ENCODE measurements around the gene POC1A.

The POC1A gene

GRCh38 chr3:52154135-52155094, at the start of gene POC1A:
Gene POC1A (minus strand): TSS chr3:52154423. CDS start chr3:52154372, 51 bp downstream.
- TF ChIP-seq CTCF (IDR thresholded peaks at IDR 0.05; ENCODE audit: borderline replicate concordance, control extremely low read depth, extremely low read depth, insufficient read depth, missing control alignments): no peak
- DNase-seq (ENCODE audit: low spot score): peak; percentile 94
- in situ Hi-C loops (cut with MboI; ENCODE audit: low sequenced_read_pairs, unreplicated experiment): no loop called here

- in situ Hi-C loops (cut with MboI; ENCODE audit: low sequenced_read_pairs, unreplicated experiment): no loop called here
- DNase-seq (ENCODE audit: low spot score): no peak
Observed at GRCh38 chr3:52203701-52204100, 49.5 kb upstream of the POC1A start.

GRCh38 chr3:52202384-52203077, 48.3 kb upstream of the POC1A start:
- no peak for DNase-seq (ENCODE audit: low spot score)
- in situ Hi-C loops (cut with MboI; ENCODE audit: low sequenced_read_pairs, unreplicated experiment): no loop called here

More at GRCh38 chr3:52203701-52204100, 49.5 kb upstream of the POC1A start:
- TF ChIP-seq CTCF (IDR thresholded peaks at IDR 0.05; ENCODE audit: borderline replicate concordance, control extremely low read depth, extremely low read depth, insufficient read depth, missing control alignments): no peak

GRCh38 chr3:52200981-52201679, 46.9 kb upstream of the POC1A start:
- no peak for TF ChIP-seq CTCF (IDR thresholded peaks at IDR 0.05; ENCODE audit: borderline replicate concordance, control extremely low read depth, extremely low read depth, insufficient read depth, missing control alignments)
- in situ Hi-C loops (cut with MboI; ENCODE audit: low sequenced_read_pairs, unreplicated experiment): no loop called here

More at GRCh38 chr3:52202384-52203077, 48.3 kb upstream of the POC1A start:
- no peak for TF ChIP-seq CTCF (IDR thresholded peaks at IDR 0.05; ENCODE audit: borderline replicate concordance, control extremely low read depth, extremely low read depth, insufficient read depth, missing control alignments)

GRCh38 chr3:52198643-52199608, 44.7 kb upstream of the POC1A start:
- DNase-seq (ENCODE audit: low spot score): no peak
- in situ Hi-C loops (cut with MboI; ENCODE audit: low sequenced_read_pairs, unreplicated experiment): no loop called here
- TF ChIP-seq CTCF (IDR thresholded peaks at IDR 0.05; ENCODE audit: borderline replicate concordance, control extremely low read depth, extremely low read depth, insufficient read depth, missing control alignments): no peak

More at GRCh38 chr3:52200981-52201679, 46.9 kb upstream of the POC1A start:
- DNase-seq (ENCODE audit: low spot score): no peak
